HG03139 (cell line): ENCODE data around the gene TOM1.
"Not testable (repeated sequence)": the region's sequence is repeated elsewhere in the genome, so short reads cannot be mapped to it uniquely, and the experiment has no call there.

Source experiments
- ATAC-seq: cut with Tn5 transposase; IDR thresholded peaks from one replicate; pipeline ENCODE4 v1.9.1; 2021; ENCODE audit not compliant: unreplicated experiment

TOM1 gene

DNA sequence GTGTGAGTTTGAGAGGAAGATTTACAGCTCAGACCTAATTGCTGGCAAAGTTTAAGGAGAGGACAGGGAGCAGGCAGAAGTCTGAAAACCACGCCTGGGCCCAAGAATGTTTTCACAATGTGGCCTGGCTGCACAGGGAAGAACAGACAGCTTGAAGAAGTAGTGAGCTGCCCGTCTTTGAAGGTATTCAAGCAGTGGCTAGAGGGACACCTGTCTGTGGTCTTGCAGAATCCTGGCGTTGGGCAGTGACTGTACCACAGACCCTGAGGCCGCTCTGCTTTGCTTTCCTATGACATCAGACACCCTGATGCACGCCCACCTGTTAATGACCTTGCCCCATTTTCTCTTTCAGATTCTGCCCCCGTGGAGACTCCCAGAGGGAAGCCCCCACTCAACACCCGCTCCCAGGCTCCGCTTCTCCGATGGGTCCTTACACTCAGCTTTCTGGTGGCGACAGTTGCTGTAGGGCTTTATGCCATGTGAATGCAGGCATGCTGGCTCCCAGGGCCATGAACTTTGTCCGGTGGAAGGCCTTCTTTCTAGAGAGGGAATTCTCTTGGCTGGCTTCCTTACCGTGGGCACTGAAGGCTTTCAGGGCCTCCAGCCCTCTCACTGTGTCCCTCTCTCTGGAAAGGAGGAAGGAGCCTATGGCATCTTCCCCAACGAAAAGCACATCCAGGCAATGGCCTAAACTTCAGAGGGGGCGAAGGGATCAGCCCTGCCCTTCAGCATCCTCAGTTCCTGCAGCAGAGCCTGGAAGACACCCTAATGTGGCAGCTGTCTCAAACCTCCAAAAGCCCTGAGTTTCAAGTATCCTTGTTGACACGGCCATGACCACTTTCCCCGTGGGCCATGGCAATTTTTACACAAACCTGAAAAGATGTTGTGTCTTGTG, 93.7 kb downstream of the TOM1 start:
- ATAC-seq = no peak

DNA sequence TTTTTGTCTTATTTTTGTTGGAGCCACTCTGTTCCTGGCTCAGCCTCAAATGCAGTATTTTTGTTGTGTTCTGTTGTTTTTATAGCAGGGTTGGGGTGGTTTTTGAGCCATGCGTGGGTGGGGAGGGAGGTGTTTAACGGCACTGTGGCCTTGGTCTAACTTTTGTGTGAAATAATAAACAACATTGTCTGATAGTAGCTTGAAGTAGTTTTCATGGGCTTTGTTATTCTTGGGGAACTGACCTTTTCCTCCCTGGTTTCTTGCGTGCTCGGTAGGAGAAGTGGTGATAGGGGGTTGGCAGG, 94.3 kb downstream of the TOM1 start:
- ATAC-seq = no peak

DNA sequence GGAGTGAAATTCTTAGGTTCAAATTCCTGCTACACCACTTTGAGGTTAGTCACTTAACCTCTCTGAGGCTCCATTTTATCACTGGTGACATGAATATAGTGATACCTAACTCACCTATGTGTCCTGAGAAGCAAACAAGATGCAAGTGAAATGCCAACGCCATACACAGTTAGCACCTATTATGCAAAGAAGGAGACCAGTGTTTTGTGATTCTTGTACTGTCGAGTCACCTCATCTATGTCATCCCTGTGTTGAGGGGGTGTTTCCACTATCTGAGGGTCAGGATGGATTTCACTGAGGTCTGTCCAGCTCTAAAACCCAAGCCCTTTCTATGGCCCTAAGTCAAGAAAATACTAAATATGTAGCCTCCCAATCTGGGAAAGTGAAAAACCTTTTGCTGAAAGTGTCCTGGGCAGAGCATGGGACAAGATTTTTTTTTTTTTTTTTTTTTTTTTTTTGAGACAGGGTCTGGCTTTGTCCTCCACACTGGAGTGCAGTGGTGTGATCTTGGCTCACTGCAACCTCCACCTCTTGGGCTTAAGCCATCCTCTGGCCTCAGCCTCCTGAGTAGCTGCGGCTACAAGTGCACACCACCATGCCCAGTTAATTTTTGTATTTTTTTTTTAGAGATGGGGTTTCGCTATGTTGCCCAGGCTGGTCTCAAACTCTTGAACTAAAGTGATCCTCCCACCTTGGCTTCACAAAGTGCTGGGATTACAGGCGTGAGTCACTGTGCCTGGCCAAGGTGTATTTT, 95.3 kb downstream of the TOM1 start:
- no peak for ATAC-seq

DNA sequence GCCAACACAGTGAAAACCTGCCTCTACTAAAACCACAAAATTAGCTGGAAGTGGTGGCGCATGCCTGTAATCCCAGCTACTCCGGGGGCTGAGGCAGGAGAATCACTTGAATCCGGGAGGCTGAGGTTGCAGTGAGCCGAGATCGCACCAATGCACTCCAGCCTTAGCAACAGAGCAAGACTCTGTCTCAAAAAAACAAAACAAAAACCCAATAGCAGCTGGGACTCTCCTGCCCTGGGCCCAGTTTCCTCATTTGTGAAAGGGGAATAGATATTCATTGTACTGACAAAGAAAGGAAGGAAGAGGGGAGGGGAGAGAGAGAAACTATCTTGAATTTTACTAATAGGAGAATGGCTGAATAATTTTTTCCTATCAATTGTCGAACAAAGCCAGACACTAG, 96.9 kb downstream of the TOM1 start:
- ATAC-seq = not testable (repeated sequence)

DNA sequence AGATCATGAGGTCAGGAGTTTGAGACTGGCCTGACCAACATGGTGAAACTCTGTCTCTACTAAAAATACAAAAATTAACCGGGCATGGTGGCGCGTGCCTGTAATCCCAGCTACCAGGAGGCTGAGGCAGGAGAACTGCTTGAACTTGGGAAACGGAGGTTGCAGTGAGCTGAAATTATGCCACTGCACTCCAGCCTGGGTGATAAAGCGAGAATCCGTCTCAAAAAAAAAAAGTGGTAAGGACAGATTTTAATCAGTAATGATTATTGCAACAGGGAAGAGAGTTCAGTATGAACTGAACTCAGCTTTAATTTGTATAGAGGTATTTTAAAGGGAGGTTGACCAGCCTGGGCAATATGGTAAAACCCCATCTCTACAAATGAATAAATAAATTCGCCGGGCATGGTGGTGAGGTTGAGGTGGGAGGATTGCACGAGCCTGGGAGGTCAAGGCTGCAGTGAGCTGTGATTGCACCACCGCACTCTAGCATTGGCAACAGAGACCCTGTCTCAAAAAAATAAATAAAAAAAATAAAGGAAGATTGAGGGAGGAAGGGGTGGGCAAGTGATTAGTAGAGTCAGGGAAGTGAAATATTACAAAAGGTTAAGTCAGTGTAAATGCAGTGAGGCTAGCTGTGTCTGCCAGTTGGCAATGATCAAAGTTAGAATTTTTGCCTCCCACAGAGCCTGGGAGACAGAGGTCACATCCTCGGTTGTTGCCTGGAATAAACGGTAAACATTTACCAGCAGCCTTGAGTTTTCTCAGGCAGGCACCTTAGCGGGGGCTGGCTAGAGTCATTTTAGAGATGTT, 97.6 kb downstream of the TOM1 start:
- no peak for ATAC-seq
